Ishikawa (cell line): ENCODE results near the gene SIX1.

ENCODE experiments used
- CEBPB ChIP-seq: IDR thresholded peaks from 2 replicates; pipeline ENCODE4 v1.6.1; 2012
- CREB1 ChIP-seq: IDR thresholded peaks from 2 replicates; pipeline ENCODE4 v1.6.1; 2012; ENCODE audit warnings: low read depth
- EGR1 ChIP-seq: IDR thresholded peaks from 2 replicates; pipeline ENCODE4 v1.6.1; 2012
- EP300 ChIP-seq: IDR thresholded peaks from 2 replicates; pipeline ENCODE4 v1.6.1; 2012; ENCODE audit warnings: borderline replicate concordance
- FOXM1 ChIP-seq: IDR thresholded peaks from 2 replicates; pipeline ENCODE4 v1.6.1; 2012; ENCODE audit warnings: low read depth, borderline replicate concordance
- MAX ChIP-seq: IDR thresholded peaks from 2 replicates; pipeline ENCODE4 v1.6.1; 2012
- NFIC ChIP-seq: IDR thresholded peaks from 2 replicates; pipeline ENCODE4 v1.6.1; 2012
- RAD21 ChIP-seq: IDR thresholded peaks from 2 replicates; pipeline ENCODE4 v1.6.1; 2012; ENCODE audit warnings: low read depth
- REST ChIP-seq: IDR thresholded peaks from 2 replicates; pipeline ENCODE4 v1.6.1; 2012; ENCODE audit warnings: low read depth, mild to moderate bottlenecking
- TAF1 ChIP-seq: IDR thresholded peaks from 2 replicates; pipeline ENCODE4 v1.6.1; 2012; ENCODE audit warnings: low read depth, mild to moderate bottlenecking
- TCF12 ChIP-seq: IDR thresholded peaks from 2 replicates; pipeline ENCODE4 v1.6.1; 2012; ENCODE audit warnings: low read depth
- TEAD4 ChIP-seq: IDR thresholded peaks from 2 replicates; pipeline ENCODE4 v1.6.1; 2012
- USF1 ChIP-seq: IDR thresholded peaks from 2 replicates; pipeline ENCODE4 v1.6.1; 2012
- YY1 ChIP-seq: IDR thresholded peaks from 2 replicates; pipeline ENCODE4 v1.6.1; 2012; ENCODE audit warnings: low read depth
- ZBTB7A ChIP-seq: IDR thresholded peaks from 2 replicates; pipeline ENCODE4 v1.6.1; 2012; ENCODE audit warnings: low read depth

Gene SIX1

GRCh38 chr14:60658211-60658690, 9.0 kb upstream of the SIX1 start:
- TF ChIP-seq CREB1, result no peak
- TF ChIP-seq NFIC, result no peak
- TF ChIP-seq RAD21, result no peak

GRCh38 chr14:60657456-60658210, 8.4 kb upstream of the SIX1 start:
- TF ChIP-seq YY1 (no peak), CEBPB (no peak), ZBTB7A (no peak), TEAD4 (no peak), TAF1 (no peak), FOXM1 (no peak), NFIC (no peak), EGR1 (no peak), EP300 (no peak), REST (no peak), USF1 (no peak), TCF12 (no peak), RAD21 (no peak), CREB1 (no peak), MAX (no peak)

GRCh38 chr14:60656686-60657455, 7.6 kb upstream of the SIX1 start:
- no peak for TF ChIP-seq NFIC
- TF ChIP-seq MAX, result no peak
- TF ChIP-seq RAD21, result peak; percentile 64; the same call in 1 of the 2 replicates

GRCh38 chr14:60655898-60656685, 6.8 kb upstream of the SIX1 start:
- TF ChIP-seq NFIC, result no peak
- TF ChIP-seq CREB1, result no peak
- TF ChIP-seq MAX, result no peak
- no peak for TF ChIP-seq RAD21
- no peak for TF ChIP-seq CEBPB
- TF ChIP-seq ZBTB7A, result no peak
- TF ChIP-seq USF1, result no peak
- no peak for TF ChIP-seq EGR1
- no peak for TF ChIP-seq EP300
- TF ChIP-seq TEAD4, result no peak
- TF ChIP-seq TAF1, result no peak

- no peak for TF ChIP-seq FOXM1
These were observed 6.0 kb upstream of the SIX1 start for GRCh38 chr14:60655119-60655897.

- TF ChIP-seq YY1 (no peak), NFIC (no peak), TAF1 (no peak), EP300 (no peak), FOXM1 (no peak), ZBTB7A (no peak), CEBPB (no peak), USF1 (no peak), TEAD4 (no peak), CREB1 (no peak), REST (no peak), EGR1 (no peak), RAD21 (no peak), MAX (no peak), TCF12 (no peak)
These were observed 5.1 kb upstream of the SIX1 start for GRCh38 chr14:60654334-60654821.
